WTC11 (cell line): ENCODE results near the gene PPOX. TPM values are rescaled to one million over a fixed set of nuclear protein-coding genes. Genes with fewer than 3 reads are reported as not detected.

Source experiments
- ATAC-seq: fragments of 200-7000 bp; cut with Tn5 transposase; 2 replicates; pipeline ENCODE4 v1.10.0; 2021; ENCODE audit warnings: mild to moderate bottlenecking, moderate library complexity
- CTCF ChIA-PET: fragments of 300-600 bp; sonication (Branson Sonifier 250); formaldehyde crosslinking; loops from one replicate; lab custom pipeline; 2021; ENCODE audit warnings: antibody characterized with exemption; lab: Charles Lee
- POLR2A ChIA-PET: fragments of 350-600 bp; sonication (Branson Sonifier 250); formaldehyde crosslinking; loops from one replicate; lab custom pipeline; 2021; ENCODE audit warnings: antibody characterized with exemption; lab: Charles Lee
- DNase-seq: peaks from one replicate; pipeline ENCODE4 v3.0.0; 2021; ENCODE audit warnings: low spot score
- H3K27ac Mint-ChIP-seq: 2 replicates; pipeline ENCODE4 v1.8.0; 2021; ENCODE audit warnings: mixed read lengths
- H3K27me3 Mint-ChIP-seq: 2 replicates; pipeline ENCODE4 v1.8.0; 2021; ENCODE audit warnings: low read depth, mild to moderate bottlenecking, moderate library complexity, mixed read lengths
- H3K36me3 Mint-ChIP-seq: 2 replicates; pipeline ENCODE4 v1.8.0; 2021; ENCODE audit warnings: mixed read lengths
- H3K4me1 Mint-ChIP-seq: 2 replicates; pipeline ENCODE4 v1.8.0; 2022; ENCODE audit warnings: mixed read lengths
- H3K4me3 Mint-ChIP-seq: 2 replicates; pipeline ENCODE4 v1.8.0; 2021; ENCODE audit warnings: mild to moderate bottlenecking, moderate library complexity, mixed read lengths
- H3K9me3 Mint-ChIP-seq: 2 replicates; pipeline ENCODE4 v1.8.0; 2021; ENCODE audit warnings: mixed read lengths
- AFF4 ChIP-seq: sonication (generic); formaldehyde crosslinking; IDR thresholded peaks from 2 replicates; pipeline ENCODE4 v1.8.1; 2023; ENCODE audit warnings: mild to moderate bottlenecking, missing genetic modification reagents, borderline replicate concordance
- ELF4 ChIP-seq: sonication (generic); formaldehyde crosslinking; IDR thresholded peaks from 2 replicates; pipeline ENCODE4 v1.8.1; 2022; ENCODE audit warnings: low read depth, mild to moderate bottlenecking, moderate library complexity, missing genetic modification reagents
- ERG ChIP-seq: fragments of 250-450 bp; sonication (Bioruptor Pico); IDR thresholded peaks from 2 replicates; pipeline ENCODE4 v1.8.0; 2021; ENCODE audit warnings: mild to moderate bottlenecking
- ETV6 ChIP-seq: sonication (generic); formaldehyde crosslinking; IDR thresholded peaks from 2 replicates; pipeline ENCODE4 v1.8.1; 2022; ENCODE audit warnings: mild to moderate bottlenecking, missing genetic modification reagents
- FOXK1 ChIP-seq: sonication (generic); formaldehyde crosslinking; IDR thresholded peaks from 2 replicates; pipeline ENCODE4 v1.8.0; 2022; ENCODE audit warnings: mild to moderate bottlenecking, moderate library complexity, missing genetic modification reagents
- GRHL2 ChIP-seq: fragments of 250-450 bp; sonication (Bioruptor Pico); IDR thresholded peaks from 2 replicates; pipeline ENCODE4 v1.8.0; 2022; ENCODE audit warnings: mild to moderate bottlenecking, moderate library complexity; ENCODE audit not compliant: insufficient replicate concordance, severe bottlenecking
- HMGA2 ChIP-seq: fragments of 250-450 bp; sonication (Bioruptor Pico); IDR thresholded peaks from 2 replicates; pipeline ENCODE4 v1.4.0; 2021; ENCODE audit warnings: mild to moderate bottlenecking, moderate library complexity
- HMGXB4 ChIP-seq: sonication (generic); formaldehyde crosslinking; IDR thresholded peaks from 2 replicates; pipeline ENCODE4 v1.8.1; 2023; ENCODE audit warnings: mild to moderate bottlenecking, moderate library complexity, missing genetic modification reagents
- IRF1 ChIP-seq: sonication (generic); formaldehyde crosslinking; IDR thresholded peaks from 2 replicates; pipeline ENCODE4 v1.8.0; 2023; ENCODE audit warnings: missing genetic modification reagents
- JUN ChIP-seq: sonication (generic); formaldehyde crosslinking; IDR thresholded peaks from 2 replicates; pipeline ENCODE4 v1.8.0; 2023; ENCODE audit warnings: mild to moderate bottlenecking, missing genetic modification reagents
- MLX ChIP-seq: sonication (generic); formaldehyde crosslinking; IDR thresholded peaks from 2 replicates; pipeline ENCODE4 v1.8.1; 2023; ENCODE audit warnings: mild to moderate bottlenecking, missing genetic modification reagents, moderate library complexity
- MYBL2 ChIP-seq: sonication (generic); formaldehyde crosslinking; IDR thresholded peaks from 2 replicates; pipeline ENCODE4 v1.8.1; 2023; ENCODE audit warnings: mild to moderate bottlenecking, moderate library complexity, missing genetic modification reagents
- NR2C2 ChIP-seq: sonication (generic); formaldehyde crosslinking; IDR thresholded peaks from 2 replicates; pipeline ENCODE4 v1.8.0; 2022; ENCODE audit warnings: mild to moderate bottlenecking, missing genetic modification reagents
- NR3C1 ChIP-seq: sonication (generic); formaldehyde crosslinking; conservative IDR thresholded peaks from 2 replicates; pipeline ENCODE4 v1.8.1; 2023; ENCODE audit warnings: low read depth, mild to moderate bottlenecking, missing genetic modification reagents
- OVOL2 ChIP-seq: fragments of 250-450 bp; sonication (Bioruptor Pico); IDR thresholded peaks from 2 replicates; pipeline ENCODE4 v1.9.0; 2021; ENCODE audit warnings: mild to moderate bottlenecking, borderline replicate concordance
- PRRX2 ChIP-seq: fragments of 250-450 bp; sonication (Bioruptor Pico); IDR thresholded peaks from 2 replicates; pipeline ENCODE4 v1.8.0; 2021; ENCODE audit warnings: mild to moderate bottlenecking
- RORB ChIP-seq: fragments of 250-450 bp; sonication (Bioruptor Pico); IDR thresholded peaks from 2 replicates; pipeline ENCODE4 v1.9.0; 2021; ENCODE audit warnings: mild to moderate bottlenecking
- SP1 ChIP-seq: sonication (generic); formaldehyde crosslinking; conservative IDR thresholded peaks from 2 replicates; pipeline ENCODE4 v1.8.1; 2022; ENCODE audit warnings: missing genetic modification reagents
- STAT6 ChIP-seq: sonication (generic); formaldehyde crosslinking; conservative IDR thresholded peaks from 2 replicates; pipeline ENCODE4 v1.8.1; 2023; ENCODE audit warnings: mild to moderate bottlenecking, low read depth, missing genetic modification reagents, moderate library complexity
- ZNF281 ChIP-seq: sonication (generic); formaldehyde crosslinking; IDR thresholded peaks from 2 replicates; pipeline ENCODE4 v1.8.0; 2023; ENCODE audit warnings: mild to moderate bottlenecking, missing genetic modification reagents
- ZNF416 ChIP-seq: fragments of 250-450 bp; sonication (Bioruptor Pico); IDR thresholded peaks from 2 replicates; pipeline ENCODE4 v1.9.0; 2021; ENCODE audit warnings: mild to moderate bottlenecking, inconsistent platforms
- total RNA-seq: library from RNA; stranded (reverse); gene quantifications from 3 replicates; pipeline ENCODE4 v1.2.3, GENCODE V29; 2021

PPOX gene
- total RNA-seq, 1 experiment from 2014 or later = 44.8 TPM

- TF ChIP-seq AFF4 (CRISPR knock-in tag) (no peak), NR2C2 (CRISPR knock-in tag) (no peak), NR3C1 (CRISPR knock-in tag) (no peak), HMGA2 (CRISPR knock-in tag) (no peak), ELF4 (CRISPR knock-in tag) (no peak)
Observed at GRCh38 chr1:161121042-161121650, 45.1 kb upstream of the PPOX start (continued).

- Mint-ChIP-seq H3K27me3 (no peaks in the 10 kb centered on the region), H3K9me3 (no peaks in the 10 kb centered on the region), H3K4me3 (no peak overlapping the region), H3K36me3 (peaks cover 59% of the 10 kb centered on the region), H3K27ac (no peak overlapping the region), H3K4me1 (peaks cover 20% of the 10 kb centered on the region)
- no peak for DNase-seq
- POLR2A ChIA-PET = interaction anchor here (1.0 to 1.8 kb wide), 3 partner anchors 10 to 101 kb away, joined by 3 to 5 read pairs (median 4); partner anchors contain the start of gene F11R
- TF ChIP-seq MLX (CRISPR knock-in tag) (no peak), RORB (no peak), ZNF416 (no peak), ZNF281 (CRISPR knock-in tag) (no peak), GRHL2 (no peak), MYBL2 (no peak), NR2C2 (CRISPR knock-in tag) (no peak), SP1 (CRISPR knock-in tag) (no peak), JUN (CRISPR knock-in tag) (no peak), STAT6 (no peak), FOXK1 (no peak), HMGXB4 (CRISPR knock-in tag) (no peak), PRRX2 (CRISPR knock-in tag) (no peak), ERG (CRISPR knock-in tag) (no peak), ETV6 (CRISPR knock-in tag) (no peak), OVOL2 (CRISPR knock-in tag) (no peak), IRF1 (CRISPR knock-in tag) (no peak)
- ATAC-seq = no peak
- CTCF ChIA-PET = no interaction called here
Observed at GRCh38 chr1:161121834-161122233, 44.4 kb upstream of the PPOX start.
